Measurements from ENCODE around the gene RBMS1. TPM values are rescaled to one million over a fixed set of nuclear protein-coding genes. Genes with fewer than 3 reads are reported as not detected.

Gene RBMS1
- total and polyA plus RNA-seq, 2 of the 4 experiments (the other 2 are of a cell fraction) = 43.5 to 64.9 TPM

DNA sequence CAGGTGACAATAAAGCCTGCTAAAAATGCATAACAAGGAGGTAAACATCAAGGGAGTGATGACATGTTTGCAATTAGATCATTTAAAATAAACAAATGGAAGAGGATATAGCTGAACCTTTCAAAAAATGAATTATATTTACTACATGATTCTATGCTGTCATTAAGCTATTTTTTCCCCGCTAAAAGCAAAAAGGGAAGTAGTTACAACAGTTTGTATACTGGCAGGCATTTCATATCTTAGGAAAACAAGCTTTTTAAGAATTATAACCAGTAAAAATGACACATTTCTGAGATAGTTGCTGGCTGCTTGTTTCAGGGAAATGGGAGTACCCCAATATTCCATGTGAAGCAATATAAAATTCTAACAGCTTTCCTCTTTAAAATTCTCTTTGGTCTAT lies 204.5 kb downstream of the RBMS1 start:
- Histone ChIP-seq H2BK15ac (ENCODE audit: low read depth, low read length) (no peak overlapping the region), H3K36me3 (ENCODE audit: control insufficient read depth, insufficient read depth, low read length) (peaks cover 43% of the 10 kb centered on the region), H4K8ac (ENCODE audit: low read depth in 2 of 2, low read length in 2 of 2) (no peak overlapping the region), H3K27ac (ENCODE audit: insufficient read depth, low read length) (no peak overlapping the region), H2AFZ (replicated peaks; ENCODE audit: low read length, poor library complexity) (no peak overlapping the region), H3K18ac (ENCODE audit: low read depth, low read length) (no peak overlapping the region), H3K9me1 (ENCODE audit: insufficient read depth, low read length) (peaks cover 15% of the 10 kb centered on the region), H4K20me1 (ENCODE audit: insufficient read depth, low read length) (peaks cover 5% of the 10 kb centered on the region; the same call in 1 of the 2 replicates), H4K91ac (ENCODE audit: insufficient read depth, low read depth, low read length) (no peak overlapping the region), H2AK5ac (ENCODE audit: low read depth, low read length) (no peak overlapping the region), H2BK5ac (ENCODE audit: low read depth, low read length, poor library complexity, severe bottlenecking) (peak overlapping the region; percentile 12), H3K4me3 (ENCODE audit: insufficient read depth, low read depth, low read length) (no peak overlapping the region), H2BK120ac (ENCODE audit: low read depth, low read length) (no peak overlapping the region), H3K9me3 (ENCODE audit: control insufficient read depth, insufficient read depth, low read length) (no peaks in the 10 kb centered on the region), H2BK20ac (ENCODE audit: low read depth, low read length) (no peak overlapping the region), H3K14ac (replicated peaks; ENCODE audit: low read depth, low read length) (no peak overlapping the region), H3K4me2 (ENCODE audit: low read depth, low read length) (no peak overlapping the region), H2AK9ac (replicated peaks; ENCODE audit: low read depth, low read length, poor library complexity) (no peak overlapping the region), H3K4ac (ENCODE audit: low read depth, low read length) (no peak overlapping the region), H3K9ac (ENCODE audit: low read depth, low read length) (no peak overlapping the region), H4K5ac (ENCODE audit: low read depth, low read length) (no peak overlapping the region), H3K56ac (ENCODE audit: extremely low read depth, insufficient read depth, low read length) (no peak overlapping the region), H3K27me3 (ENCODE audit: control insufficient read depth, insufficient read depth, low read length) (no peaks in the 10 kb centered on the region), H3K23ac (ENCODE audit: low read depth, low read length) (no peak overlapping the region), H3K79me1 (ENCODE audit: low read depth in 1 of 2, low read length in 2 of 2) (peaks cover 20 to 64% of the 10 kb centered on the region in 2 experiments), H3K4me1 (ENCODE audit: control insufficient read depth, insufficient read depth, low read length) (peaks cover 23% of the 10 kb centered on the region)
- in situ Hi-C loops (cut with MboI; ENCODE audit: low sequenced_read_pairs) = no loop called here
- ChIA-PET CTCF (interaction anchor here (0.7 kb wide), 1 partner anchor 13 kb away, joined by 4 read pairs; no protein-coding TSS in a partner anchor), POLR2A (ENCODE audit: unreplicated experiment) (no interaction called here)
- dilution Hi-C loops (cut with HindIII; ENCODE audit: low sequenced_read_pairs, unreplicated experiment) = no loop called here
- ATAC-seq (ENCODE audit: low read depth) (no peak), DNase-seq (no peak)
- intact Hi-C loops (cut with micrococcal nuclease) = no loop called here
- no TSS peak for BruUV-seq (replicated peaks)
- WGBS, 2 experiments (ENCODE audit: extremely low coverage in 2 of 2, insufficient read length in 1 of 2) = no CpG with 5 or more reads among the region's 1 CpG
- TF ChIP-seq RCOR1 (IDR thresholded peaks at IDR 0.05; ENCODE audit: insufficient replicate concordance, low read length) (no peak), SMC3 (IDR thresholded peaks at IDR 0.05; ENCODE audit: low read depth, low read length) (no peak), MAFK (IDR thresholded peaks at IDR 0.05; ENCODE audit: low read depth, low read length) (no peak), MAZ (IDR thresholded peaks at IDR 0.05; ENCODE audit: borderline replicate concordance, low read depth, low read length) (no peak), CHD1 (IDR thresholded peaks at IDR 0.05; ENCODE audit: low read depth, low read length) (no peak), CEBPB (IDR thresholded peaks at IDR 0.05; ENCODE audit: low read depth, low read length) (no peak), NFE2L2 (IDR thresholded peaks at IDR 0.05; ENCODE audit: low read depth, low read length) (no peak), CTCF (conservative IDR thresholded peaks at IDR 0.05; ENCODE audit: low read depth, low read length) (no peak), RAD21 (IDR thresholded peaks at IDR 0.05; ENCODE audit: low read length) (no peak), RFX5 (IDR thresholded peaks at IDR 0.05; ENCODE audit: low read depth, low read length) (no peak), BHLHE40 (IDR thresholded peaks at IDR 0.05; ENCODE audit: low read depth, low read length) (no peak)
- TF ChIP-seq, protein P1, sequence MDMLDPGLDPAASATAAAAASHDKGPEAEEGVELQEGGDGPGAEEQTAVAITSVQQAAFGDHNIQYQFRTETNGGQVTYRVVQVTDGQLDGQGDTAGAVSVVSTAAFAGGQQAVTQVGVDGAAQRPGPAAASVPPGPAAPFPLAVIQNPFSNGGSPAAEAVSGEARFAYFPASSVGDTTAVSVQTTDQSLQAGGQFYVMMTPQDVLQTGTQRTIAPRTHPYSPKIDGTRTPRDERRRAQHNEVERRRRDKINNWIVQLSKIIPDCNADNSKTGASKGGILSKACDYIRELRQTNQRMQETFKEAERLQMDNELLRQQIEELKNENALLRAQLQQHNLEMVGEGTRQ (IDR thresholded peaks at IDR 0.05; ENCODE audit: low read depth, low read length) = no peak
- TF ChIP-seq, protein P2, sequence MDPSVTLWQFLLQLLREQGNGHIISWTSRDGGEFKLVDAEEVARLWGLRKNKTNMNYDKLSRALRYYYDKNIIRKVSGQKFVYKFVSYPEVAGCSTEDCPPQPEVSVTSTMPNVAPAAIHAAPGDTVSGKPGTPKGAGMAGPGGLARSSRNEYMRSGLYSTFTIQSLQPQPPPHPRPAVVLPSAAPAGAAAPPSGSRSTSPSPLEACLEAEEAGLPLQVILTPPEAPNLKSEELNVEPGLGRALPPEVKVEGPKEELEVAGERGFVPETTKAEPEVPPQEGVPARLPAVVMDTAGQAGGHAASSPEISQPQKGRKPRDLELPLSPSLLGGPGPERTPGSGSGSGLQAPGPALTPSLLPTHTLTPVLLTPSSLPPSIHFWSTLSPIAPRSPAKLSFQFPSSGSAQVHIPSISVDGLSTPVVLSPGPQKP (IDR thresholded peaks at IDR 0.05; ENCODE audit: borderline replicate concordance, low read depth, low read length) = no peak

Data from IMR-90 (cell line).